Retinal pigment epithelial cell (primary cell): ENCODE measurements around the gene SPOCK2.

Experiments
- DNase-seq: peaks from one replicate; pipeline ENCODE4 v3.0.0-alpha.2; 2010; ENCODE audit warnings: low read depth
- H3K4me3 ChIP-seq: 2 replicates; pipeline ENCODE4 v1.5.1; 2011; ENCODE audit warnings: mild to moderate bottlenecking, low read length, control low read depth, moderate library complexity
- TF ChIP-seq, protein P1 (sequence below): conservative IDR thresholded peaks from 2 replicates; pipeline ENCODE4 v1.5.1; 2011; ENCODE audit warnings: low read depth, low read length, control low read depth, inconsistent platforms

SPOCK2 gene

GRCh38 chr10:72081210-72081609, 7.1 kb downstream of the SPOCK2 start:
- H3K4me3 ChIP-seq, result no peak overlapping the region
- no peak for DNase-seq
- TF ChIP-seq, protein P1, sequence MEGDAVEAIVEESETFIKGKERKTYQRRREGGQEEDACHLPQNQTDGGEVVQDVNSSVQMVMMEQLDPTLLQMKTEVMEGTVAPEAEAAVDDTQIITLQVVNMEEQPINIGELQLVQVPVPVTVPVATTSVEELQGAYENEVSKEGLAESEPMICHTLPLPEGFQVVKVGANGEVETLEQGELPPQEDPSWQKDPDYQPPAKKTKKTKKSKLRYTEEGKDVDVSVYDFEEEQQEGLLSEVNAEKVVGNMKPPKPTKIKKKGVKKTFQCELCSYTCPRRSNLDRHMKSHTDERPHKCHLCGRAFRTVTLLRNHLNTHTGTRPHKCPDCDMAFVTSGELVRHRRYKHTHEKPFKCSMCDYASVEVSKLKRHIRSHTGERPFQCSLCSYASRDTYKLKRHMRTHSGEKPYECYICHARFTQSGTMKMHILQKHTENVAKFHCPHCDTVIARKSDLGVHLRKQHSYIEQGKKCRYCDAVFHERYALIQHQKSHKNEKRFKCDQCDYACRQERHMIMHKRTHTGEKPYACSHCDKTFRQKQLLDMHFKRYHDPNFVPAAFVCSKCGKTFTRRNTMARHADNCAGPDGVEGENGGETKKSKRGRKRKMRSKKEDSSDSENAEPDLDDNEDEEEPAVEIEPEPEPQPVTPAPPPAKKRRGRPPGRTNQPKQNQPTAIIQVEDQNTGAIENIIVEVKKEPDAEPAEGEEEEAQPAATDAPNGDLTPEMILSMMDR, result no peak

- no peak overlapping the region for H3K4me3 ChIP-seq
- no peak for DNase-seq
- TF ChIP-seq, protein P1, result no peak
Observed at GRCh38 chr10:72080042-72080975, 8.0 kb downstream of the SPOCK2 start.

- no peak overlapping the region for H3K4me3 ChIP-seq
- TF ChIP-seq, protein P1, result no peak
- DNase-seq, result no peak
Observed at GRCh38 chr10:72079356-72079755, 9.0 kb downstream of the SPOCK2 start.

DNA sequence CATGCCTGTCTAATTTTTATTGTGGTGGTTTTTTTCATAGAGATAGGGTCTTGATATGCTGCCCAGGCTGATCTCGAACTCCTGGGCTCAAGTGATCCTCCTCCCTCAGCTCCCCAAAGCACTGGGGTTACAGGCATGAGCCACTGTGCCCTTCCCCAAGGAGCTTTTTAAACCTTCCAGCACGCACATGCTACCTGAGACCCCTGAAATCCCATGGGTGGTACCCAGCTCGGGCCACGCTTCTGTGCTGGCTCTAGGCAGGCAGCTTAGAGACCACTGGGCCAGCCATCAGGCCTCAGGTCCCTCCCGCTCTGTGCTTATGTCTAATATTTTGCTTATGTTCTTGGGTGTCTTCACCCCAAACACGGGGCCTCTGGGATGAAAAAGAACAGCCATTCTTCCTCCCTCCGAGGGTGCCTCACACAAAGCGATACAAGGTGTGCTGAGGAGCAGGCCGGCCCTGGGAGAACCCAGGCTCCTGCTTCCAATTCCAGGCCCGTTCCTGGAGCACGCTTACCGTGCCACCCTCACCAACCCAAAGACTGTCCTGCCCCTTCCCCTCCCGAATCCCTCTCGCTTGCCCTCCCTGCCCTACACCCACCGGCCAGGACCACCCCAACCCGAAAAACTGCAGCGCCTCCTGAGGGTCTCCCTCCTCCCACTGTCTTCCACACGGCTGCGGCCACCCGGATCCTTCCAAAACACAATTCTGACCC, 10.9 kb downstream of the SPOCK2 start:
- no peak for DNase-seq
- no peak overlapping the region for H3K4me3 ChIP-seq
- TF ChIP-seq, protein P1, result no peak

- DNase-seq, result no peak
- H3K4me3 ChIP-seq, result no peak overlapping the region
- TF ChIP-seq, protein P1, result no peak
Observed at GRCh38 chr10:72076756-72077155, 11.6 kb downstream of the SPOCK2 start.

DNA sequence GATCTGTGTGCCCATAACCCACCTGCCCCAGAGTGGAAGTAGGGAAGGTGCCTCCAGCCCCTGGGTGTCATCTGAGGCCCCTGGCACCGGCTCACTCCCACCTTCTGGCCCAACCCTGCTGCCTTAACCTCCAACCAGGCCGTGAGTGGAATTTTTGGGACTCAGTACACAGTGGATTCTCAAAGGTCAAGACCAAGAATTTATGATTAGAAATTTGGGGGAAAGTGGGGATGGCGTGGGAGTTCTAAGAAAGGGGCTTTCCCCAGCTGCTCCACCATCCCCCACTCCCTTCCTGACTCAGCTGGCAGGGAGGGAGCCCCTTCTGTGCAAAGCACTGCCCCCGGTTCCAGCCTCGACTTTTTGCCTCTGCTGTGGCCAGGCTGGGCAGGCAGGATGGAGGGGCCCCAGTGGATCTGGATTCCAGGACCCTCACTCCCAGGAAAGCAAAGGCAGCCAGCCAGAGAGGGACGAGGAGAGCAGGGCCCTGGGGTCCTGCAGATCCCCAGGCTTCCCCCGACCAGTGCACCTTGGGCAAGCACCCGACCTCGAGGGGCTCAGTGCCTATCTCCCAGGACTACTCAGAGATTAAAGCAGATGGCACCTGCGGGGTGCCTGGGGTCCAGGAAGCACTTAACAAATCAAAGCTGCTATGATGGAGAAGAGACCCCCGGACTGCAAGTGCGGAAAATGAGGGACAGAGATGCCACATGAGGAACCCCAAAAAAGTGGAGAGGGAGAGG, 12.8 kb downstream of the SPOCK2 start:
- TF ChIP-seq, protein P1, result no peak
- no peak for DNase-seq
- no peak overlapping the region for H3K4me3 ChIP-seq
